Eye (tissue), 1 donor: ENCODE measurements around the gene MKI67.

ENCODE experiments used
- DNase-seq: peaks from one replicate; pipeline ENCODE4 v3.0.0-alpha.2; 2015

MKI67 gene

GRCh38 chr10:128049226-128050120 is 76.8 kb downstream of the MKI67 start:
- no peak for DNase-seq

GRCh38 chr10:128048819-128049210 is 77.4 kb downstream of the MKI67 start:
- DNase-seq: no peak

GRCh38 chr10:128047991-128048818 is 78.0 kb downstream of the MKI67 start:
- peak; percentile 38 for DNase-seq

GRCh38 chr10:128047351-128047750 is 78.9 kb downstream of the MKI67 start:
- DNase-seq: no peak

GRCh38 chr10:128046953-128047290 is 79.3 kb downstream of the MKI67 start:
- DNase-seq: no peak
